ENCODE results near the gene WNT11.

The WNT11 gene

DNA sequence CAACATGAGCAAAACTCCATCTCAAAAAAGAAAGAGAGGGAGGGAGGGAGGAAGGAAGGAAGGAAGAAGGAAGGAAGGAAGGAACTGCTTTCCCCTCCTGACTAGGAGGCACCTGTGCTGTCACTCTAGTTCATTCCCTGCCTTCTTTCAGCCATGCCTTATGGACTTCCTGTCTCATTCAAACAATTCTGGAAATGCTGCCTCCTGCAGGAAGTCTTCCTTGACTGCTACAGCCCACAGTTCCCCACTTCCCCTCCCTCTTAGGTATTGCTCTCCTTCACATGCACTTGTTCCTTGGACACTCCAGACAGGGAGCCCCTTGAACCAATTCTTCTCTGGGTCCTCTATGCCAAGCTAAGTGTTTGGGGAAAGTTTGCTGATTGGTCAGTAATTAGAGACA lies 31.6 kb upstream of the WNT11 start:
- Histone ChIP-seq H3K9ac (ENCODE audit: low read depth, low read length) (no peak overlapping the region), H3K9me3 (ENCODE audit: control insufficient read depth, insufficient read depth, low read length) (no peaks in the 10 kb centered on the region), H3K4me3 (ENCODE audit: low read depth, low read length) (no peak overlapping the region), H3K36me3 (ENCODE audit: control insufficient read depth, insufficient read depth, low read length) (no peaks in the 10 kb centered on the region), H3K4me1 (ENCODE audit: control insufficient read depth, insufficient read depth, low read length) (peaks cover 8% of the 10 kb centered on the region; the same call in 1 of the 2 replicates), H3K27ac (ENCODE audit: low read depth, low read length) (no peak overlapping the region), H3K27me3 (ENCODE audit: control insufficient read depth, insufficient read depth, low read length) (peaks cover 14% of the 10 kb centered on the region)

DNA sequence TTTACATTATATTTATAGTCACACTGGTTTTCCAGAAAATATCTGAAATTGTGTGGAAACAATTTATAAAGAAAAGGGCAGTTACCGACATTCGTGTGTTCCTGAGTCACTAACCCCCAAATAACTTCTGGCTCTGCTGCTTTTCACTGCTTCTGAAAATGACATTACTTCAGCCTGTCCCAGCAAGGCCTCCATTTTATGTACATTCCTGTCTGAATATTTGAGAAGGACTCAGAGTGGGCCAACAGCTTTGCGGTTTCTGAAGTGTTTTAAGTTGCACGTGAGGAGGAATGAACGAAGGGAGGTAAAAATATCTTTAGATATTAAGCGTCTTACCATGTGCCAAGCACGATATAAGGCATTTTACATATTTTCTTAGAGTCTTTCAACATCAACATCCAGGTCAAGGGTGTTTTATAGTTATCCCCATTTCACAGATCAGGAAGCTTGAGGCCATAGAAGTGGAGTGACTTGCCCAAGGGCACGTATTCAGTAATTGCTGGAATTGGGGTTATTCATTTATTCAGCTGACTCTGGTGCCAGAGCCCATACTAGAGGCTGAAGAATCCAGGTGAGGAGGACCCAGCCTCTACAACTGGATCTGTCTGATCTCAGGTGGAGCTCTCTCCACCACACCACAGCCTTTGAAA lies 30.8 kb upstream of the WNT11 start:
- H3K4me1 ChIP-seq (ENCODE audit: control insufficient read depth, insufficient read depth, low read length): peaks cover 6% of the 10 kb centered on the region; the same call in 1 of the 2 replicates
- no peaks in the 10 kb centered on the region for H3K9me3 ChIP-seq (ENCODE audit: control insufficient read depth, insufficient read depth, low read length)
- H3K27me3 ChIP-seq (ENCODE audit: control insufficient read depth, insufficient read depth, low read length): 0 out of 2 replicates have a peak, but pooled peaks cover 7% of the 10 kb centered on the region
- no peak overlapping the region for H3K9ac ChIP-seq (ENCODE audit: low read depth, low read length)
- peak overlapping the region; percentile 89; the same call in 1 of the 2 replicates for H3K4me3 ChIP-seq (ENCODE audit: low read depth, low read length)
- H3K27ac ChIP-seq (ENCODE audit: low read depth, low read length): no peak overlapping the region
- no peaks in the 10 kb centered on the region for H3K36me3 ChIP-seq (ENCODE audit: control insufficient read depth, insufficient read depth, low read length)

DNA sequence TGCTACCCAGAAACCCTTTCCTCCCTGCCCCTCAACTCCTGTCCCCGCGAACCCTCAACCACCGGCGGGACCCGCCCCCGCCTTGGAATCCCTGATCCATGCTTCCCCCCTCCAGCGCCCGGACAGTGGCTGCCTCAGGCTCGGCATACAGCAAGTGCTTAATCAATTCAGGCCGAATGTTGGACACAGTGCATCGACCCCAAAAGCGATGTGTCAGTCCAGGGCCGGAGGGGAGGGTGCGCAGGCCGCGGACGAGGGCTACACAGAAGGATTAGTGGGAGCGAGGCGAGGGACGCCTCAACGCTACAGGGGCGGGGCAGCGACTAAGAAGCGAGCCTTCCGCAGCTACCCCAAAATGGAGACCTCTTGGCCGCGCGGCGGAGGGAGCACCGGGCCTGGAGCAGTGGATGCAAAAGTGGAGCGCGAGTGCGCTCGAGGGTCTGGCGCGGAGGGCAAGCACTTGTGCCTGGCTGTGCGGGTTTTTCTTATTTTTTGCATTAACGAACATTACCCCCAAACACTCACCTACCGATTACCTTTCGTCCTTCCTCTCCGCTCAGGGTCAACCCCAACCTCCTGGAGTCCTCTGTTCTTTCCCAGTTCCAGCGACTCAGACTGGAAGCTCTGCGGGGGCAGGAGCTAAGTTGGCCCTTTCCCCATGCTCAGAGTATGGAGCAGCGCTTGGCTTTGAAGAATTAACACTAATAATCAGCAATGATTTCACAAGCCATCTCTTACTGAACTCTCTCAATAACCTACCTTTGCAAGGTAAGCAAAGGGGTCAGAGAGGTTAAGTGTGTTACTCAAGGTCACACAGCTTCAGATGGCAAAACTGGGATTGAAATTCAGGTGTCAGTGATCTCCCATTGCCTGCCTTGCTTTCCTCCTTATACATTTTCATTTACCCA lies 30.0 kb upstream of the WNT11 start:
- peak overlapping the region; percentile 5 for H3K27ac ChIP-seq (ENCODE audit: low read depth, low read length)
- H3K4me1 ChIP-seq (ENCODE audit: control insufficient read depth, insufficient read depth, low read length): peaks cover 6% of the 10 kb centered on the region; the same call in 1 of the 2 replicates
- peak overlapping the region; percentile 69 for H3K9ac ChIP-seq (ENCODE audit: low read depth, low read length)
- H3K27me3 ChIP-seq (ENCODE audit: control insufficient read depth, insufficient read depth, low read length): 0 out of 2 replicates have a peak, but pooled peaks cover 7% of the 10 kb centered on the region
- H3K4me3 ChIP-seq (ENCODE audit: low read depth, low read length): peak overlapping the region; percentile 89
- H3K36me3 ChIP-seq (ENCODE audit: control insufficient read depth, insufficient read depth, low read length): no peaks in the 10 kb centered on the region
- no peaks in the 10 kb centered on the region for H3K9me3 ChIP-seq (ENCODE audit: control insufficient read depth, insufficient read depth, low read length)

DNA sequence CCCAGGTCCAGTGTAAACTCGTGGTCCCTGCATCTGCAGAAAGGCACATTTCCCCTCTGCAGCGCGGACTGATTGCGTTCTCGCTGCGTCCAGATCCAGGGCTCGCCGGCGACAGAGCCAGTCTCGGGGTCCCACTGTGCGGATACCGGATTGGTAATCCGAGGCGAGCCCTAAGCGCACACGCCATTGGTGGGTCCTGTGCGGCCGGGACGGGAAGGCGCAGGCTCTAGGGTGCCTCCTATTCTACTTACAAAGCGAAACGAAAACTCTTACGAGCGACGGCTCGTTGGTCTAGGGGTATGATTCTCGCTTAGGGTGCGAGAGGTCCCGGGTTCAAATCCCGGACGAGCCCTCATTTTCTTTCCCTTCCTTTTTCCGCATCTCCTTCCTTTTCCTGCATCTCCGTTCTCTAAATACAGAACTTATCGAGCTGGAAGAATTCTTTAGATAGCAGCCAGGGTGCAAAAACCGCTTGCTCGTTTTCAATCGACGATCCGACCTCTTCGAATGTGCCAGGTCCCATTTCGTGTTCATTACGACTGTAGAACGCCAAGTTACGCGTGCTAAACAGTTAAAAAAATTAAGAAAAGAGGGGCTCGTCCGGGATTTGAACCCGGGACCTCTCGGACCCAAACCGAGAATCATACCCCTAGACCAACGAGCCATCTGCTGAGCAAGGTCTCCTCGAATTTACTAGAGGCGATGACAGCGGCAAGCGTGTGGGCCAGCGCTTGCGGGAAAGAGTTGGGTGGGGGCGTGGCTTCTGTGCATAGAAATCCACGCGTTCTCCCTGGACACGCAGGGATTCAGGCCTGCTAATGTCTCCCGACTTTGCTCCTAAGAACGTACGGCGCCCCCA lies 29.2 kb upstream of the WNT11 start:
- H3K27me3 ChIP-seq (ENCODE audit: control insufficient read depth, insufficient read depth, low read length): peaks cover 7% of the 10 kb centered on the region; the same call in 1 of the 2 replicates
- peak overlapping the region; percentile 89 for H3K4me3 ChIP-seq (ENCODE audit: low read depth, low read length)
- H3K4me1 ChIP-seq (ENCODE audit: control insufficient read depth, insufficient read depth, low read length): peaks cover 6% of the 10 kb centered on the region; the same call in 1 of the 2 replicates
- H3K9me3 ChIP-seq (ENCODE audit: control insufficient read depth, insufficient read depth, low read length): no peaks in the 10 kb centered on the region
- peak overlapping the region; percentile 80 for H3K9ac ChIP-seq (ENCODE audit: low read depth, low read length)
- no peaks in the 10 kb centered on the region for H3K36me3 ChIP-seq (ENCODE audit: control insufficient read depth, insufficient read depth, low read length)
- H3K27ac ChIP-seq (ENCODE audit: low read depth, low read length): peak overlapping the region; percentile 75

DNA sequence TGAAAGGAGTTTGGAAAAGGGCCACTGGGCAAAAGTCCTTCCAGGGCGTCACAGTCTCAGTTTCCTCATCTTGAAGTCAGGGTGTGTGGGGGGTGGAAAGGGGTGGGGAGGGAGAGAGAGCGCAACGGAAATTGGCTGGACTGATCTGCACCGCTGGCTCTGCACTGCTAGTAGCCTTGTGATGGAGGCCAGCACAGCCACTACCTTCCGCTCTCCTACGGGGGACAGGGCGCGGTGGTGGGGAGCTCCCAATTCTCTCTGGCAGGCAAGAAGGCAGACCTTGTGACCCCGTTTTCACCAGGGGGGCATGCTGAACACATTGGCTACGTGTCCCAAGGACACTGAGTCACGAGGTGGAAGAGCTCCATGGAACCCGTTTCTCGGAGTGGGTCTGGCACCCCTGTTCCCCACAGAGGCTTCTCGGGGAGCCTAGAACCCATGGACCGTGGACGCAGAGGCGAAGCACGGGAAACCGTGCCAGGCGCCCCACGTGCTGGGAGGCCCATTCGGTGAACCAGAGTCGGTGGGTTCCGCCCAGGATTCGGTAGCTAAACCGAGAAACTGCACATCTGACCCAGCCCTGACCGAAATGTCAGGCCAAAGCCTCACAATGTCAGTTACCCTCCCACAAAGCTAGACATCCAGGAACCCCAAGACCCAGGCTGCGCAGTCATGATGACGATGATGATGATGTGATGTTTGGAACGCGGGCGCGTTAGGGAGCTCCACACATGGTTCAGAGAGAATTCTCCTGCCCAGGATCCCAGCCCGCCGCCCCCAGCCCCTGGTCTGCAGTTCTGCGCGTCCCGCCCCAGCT lies 28.3 kb upstream of the WNT11 start:
- peaks cover 6% of the 10 kb centered on the region; the same call in 1 of the 2 replicates for H3K4me1 ChIP-seq (ENCODE audit: control insufficient read depth, insufficient read depth, low read length)
- H3K9me3 ChIP-seq (ENCODE audit: control insufficient read depth, insufficient read depth, low read length): no peaks in the 10 kb centered on the region
- H3K4me3 ChIP-seq (ENCODE audit: low read depth, low read length): peak overlapping the region; percentile 89
- peak overlapping the region; percentile 80 for H3K9ac ChIP-seq (ENCODE audit: low read depth, low read length)
- peaks cover 7% of the 10 kb centered on the region; the same call in 1 of the 2 replicates for H3K27me3 ChIP-seq (ENCODE audit: control insufficient read depth, insufficient read depth, low read length)
- H3K27ac ChIP-seq (ENCODE audit: low read depth, low read length): peak overlapping the region; percentile 75
- H3K36me3 ChIP-seq (ENCODE audit: control insufficient read depth, insufficient read depth, low read length): no peaks in the 10 kb centered on the region

DNA sequence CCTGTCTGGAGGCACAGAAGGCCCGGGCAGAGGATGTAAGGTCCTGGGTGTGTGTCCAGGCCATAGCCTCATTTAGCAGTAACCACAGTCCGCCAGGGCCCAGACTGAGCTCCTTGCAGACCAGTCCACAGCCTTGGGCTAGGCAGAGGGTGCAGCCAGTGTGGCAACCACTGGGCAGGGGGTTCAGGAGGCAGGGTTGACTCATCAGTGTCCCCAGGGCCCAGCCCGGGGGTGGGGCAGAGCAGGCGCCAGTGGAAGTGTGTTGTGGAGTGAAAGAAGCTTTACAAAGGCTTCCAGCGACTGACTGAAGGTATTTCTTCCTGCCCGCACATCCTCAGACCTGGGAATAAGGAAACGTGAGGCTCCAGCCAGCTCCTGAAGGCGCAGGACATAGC lies 27.7 kb upstream of the WNT11 start:
- H3K9me3 ChIP-seq (ENCODE audit: control insufficient read depth, insufficient read depth, low read length): no peaks in the 10 kb centered on the region
- H3K36me3 ChIP-seq (ENCODE audit: control insufficient read depth, insufficient read depth, low read length): no peaks in the 10 kb centered on the region
- peaks cover 7% of the 10 kb centered on the region; the same call in 1 of the 2 replicates for H3K27me3 ChIP-seq (ENCODE audit: control insufficient read depth, insufficient read depth, low read length)
- peak overlapping the region; percentile 89 for H3K4me3 ChIP-seq (ENCODE audit: low read depth, low read length)
- H3K27ac ChIP-seq (ENCODE audit: low read depth, low read length): no peak overlapping the region
- H3K4me1 ChIP-seq (ENCODE audit: control insufficient read depth, insufficient read depth, low read length): peaks cover 6% of the 10 kb centered on the region; the same call in 1 of the 2 replicates
- no peak overlapping the region for H3K9ac ChIP-seq (ENCODE audit: low read depth, low read length)

DNA sequence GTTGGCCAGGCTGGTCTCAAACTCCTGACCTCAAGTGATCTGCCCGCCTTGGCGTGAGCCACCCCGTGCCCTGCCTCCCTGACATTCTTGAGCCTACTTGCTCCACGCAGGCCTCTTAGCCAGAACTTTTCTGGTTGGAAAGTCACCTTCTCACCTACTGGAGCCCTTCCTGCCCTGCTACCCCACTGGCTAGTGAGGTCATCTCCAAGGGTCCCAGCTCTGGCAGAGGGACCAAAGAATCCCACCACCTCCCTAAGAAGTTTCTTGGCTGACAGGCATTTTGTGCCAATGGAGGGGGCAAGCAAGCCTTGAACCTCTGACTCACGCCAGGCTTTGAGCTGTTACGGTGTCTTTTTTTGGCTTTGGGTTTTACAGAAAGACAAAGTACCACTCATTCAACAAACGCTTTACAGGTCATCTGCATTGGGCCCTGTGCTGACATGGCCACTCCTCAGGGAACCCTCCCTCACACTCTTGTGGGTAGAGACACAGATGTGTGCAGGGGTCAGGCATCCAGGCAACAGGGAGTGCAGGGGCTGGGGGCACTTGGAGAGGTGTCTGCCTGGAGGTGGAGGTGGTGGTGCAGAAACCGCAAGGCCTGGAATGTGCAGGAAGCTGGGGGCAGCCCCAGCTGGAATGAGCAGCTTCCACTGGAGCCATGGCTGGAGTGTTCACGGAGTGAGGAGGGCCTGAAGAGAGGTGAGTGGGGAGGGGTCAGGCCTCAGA lies 27.1 kb upstream of the WNT11 start:
- Histone ChIP-seq H3K9ac (ENCODE audit: low read depth, low read length) (no peak overlapping the region), H3K27me3 (ENCODE audit: control insufficient read depth, insufficient read depth, low read length) (peaks cover 7% of the 10 kb centered on the region; the same call in 1 of the 2 replicates), H3K27ac (ENCODE audit: low read depth, low read length) (no peak overlapping the region), H3K9me3 (ENCODE audit: control insufficient read depth, insufficient read depth, low read length) (no peaks in the 10 kb centered on the region), H3K36me3 (ENCODE audit: control insufficient read depth, insufficient read depth, low read length) (no peaks in the 10 kb centered on the region), H3K4me1 (ENCODE audit: control insufficient read depth, insufficient read depth, low read length) (peaks cover 6% of the 10 kb centered on the region; the same call in 1 of the 2 replicates), H3K4me3 (ENCODE audit: low read depth, low read length) (no peak overlapping the region)

DNA sequence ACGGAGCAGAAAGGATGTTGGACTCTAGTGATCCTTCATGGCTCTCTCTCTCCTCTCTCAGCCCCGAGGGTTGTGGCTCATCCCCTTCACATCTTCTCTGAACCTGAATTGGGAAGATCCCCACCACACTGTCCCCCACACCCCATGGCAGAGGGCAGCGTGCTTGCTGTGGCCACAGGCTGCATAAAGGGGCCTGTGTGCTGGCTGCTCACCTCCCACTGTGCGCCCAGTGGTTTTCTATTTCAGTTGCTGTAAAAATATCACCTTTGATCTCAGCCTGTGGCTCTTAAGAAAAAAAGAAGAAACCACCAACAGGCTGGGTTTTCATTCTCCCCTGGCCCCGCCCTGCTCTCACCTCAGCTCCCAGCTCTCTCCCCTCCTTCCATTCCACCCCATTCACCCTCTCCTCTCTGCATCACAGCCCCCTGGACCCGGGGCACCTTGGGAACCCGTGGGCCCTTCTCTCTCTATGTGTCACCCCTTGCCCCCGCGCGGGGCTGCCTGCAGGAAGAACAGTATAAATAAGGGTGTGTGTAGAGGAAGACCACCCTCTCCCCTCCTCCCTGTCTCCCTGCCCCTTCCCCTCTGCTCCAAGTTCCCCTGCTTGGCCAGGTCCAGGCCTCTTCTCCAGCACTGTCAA lies 25.8 kb upstream of the WNT11 start:
- peaks cover 7% of the 10 kb centered on the region; the same call in 1 of the 2 replicates for H3K27me3 ChIP-seq (ENCODE audit: control insufficient read depth, insufficient read depth, low read length)
- no peaks in the 10 kb centered on the region for H3K36me3 ChIP-seq (ENCODE audit: control insufficient read depth, insufficient read depth, low read length)
- no peaks in the 10 kb centered on the region for H3K9me3 ChIP-seq (ENCODE audit: control insufficient read depth, insufficient read depth, low read length)
- H3K9ac ChIP-seq (ENCODE audit: low read depth, low read length): no peak overlapping the region
- peaks cover 6% of the 10 kb centered on the region; the same call in 1 of the 2 replicates for H3K4me1 ChIP-seq (ENCODE audit: control insufficient read depth, insufficient read depth, low read length)
- H3K4me3 ChIP-seq (ENCODE audit: low read depth, low read length): no peak overlapping the region
- no peak overlapping the region for H3K27ac ChIP-seq (ENCODE audit: low read depth, low read length)

DNA sequence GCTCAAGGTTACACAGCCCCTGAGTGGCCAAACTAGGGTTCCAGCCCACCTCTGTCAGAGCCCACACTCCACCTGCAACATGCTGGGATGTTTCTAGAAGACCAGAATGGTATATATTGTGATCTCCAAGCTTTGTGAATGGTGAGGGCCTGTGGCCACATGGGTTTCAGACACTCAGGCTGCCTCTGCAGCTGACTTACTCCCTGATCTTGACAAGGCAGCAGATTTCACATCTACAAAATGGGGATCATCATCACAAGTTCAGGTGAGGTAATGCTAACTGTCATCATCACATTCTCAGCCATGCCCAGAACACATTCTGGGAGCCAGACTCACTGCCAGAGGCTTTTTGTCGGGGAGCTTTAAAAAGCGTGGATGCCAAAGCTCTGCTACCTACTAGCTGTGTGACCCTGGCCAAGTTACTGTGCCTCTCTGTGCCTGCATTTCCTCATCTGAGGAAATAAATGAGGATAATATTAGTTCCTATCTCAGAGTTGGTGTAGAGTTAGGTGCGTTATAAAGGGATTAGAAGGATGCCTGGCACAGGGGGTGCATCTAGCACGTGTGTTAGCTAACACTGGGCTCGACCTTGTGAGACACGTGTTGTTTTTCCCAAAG lies 24.9 kb upstream of the WNT11 start:
- no peaks in the 10 kb centered on the region for H3K36me3 ChIP-seq (ENCODE audit: control insufficient read depth, insufficient read depth, low read length)
- no peak overlapping the region for H3K4me3 ChIP-seq (ENCODE audit: low read depth, low read length)
- no peaks in the 10 kb centered on the region for H3K9me3 ChIP-seq (ENCODE audit: control insufficient read depth, insufficient read depth, low read length)
- peaks cover 7% of the 10 kb centered on the region; the same call in 1 of the 2 replicates for H3K27me3 ChIP-seq (ENCODE audit: control insufficient read depth, insufficient read depth, low read length)
- no peak overlapping the region for H3K27ac ChIP-seq (ENCODE audit: low read depth, low read length)
- H3K9ac ChIP-seq (ENCODE audit: low read depth, low read length): no peak overlapping the region
- H3K4me1 ChIP-seq (ENCODE audit: control insufficient read depth, insufficient read depth, low read length): peaks cover 6% of the 10 kb centered on the region; the same call in 1 of the 2 replicates
